ENCODE results near the gene TBX15. TPM values are rescaled to one million over a fixed set of nuclear protein-coding genes. Genes with fewer than 3 reads are reported as not detected.

The TBX15 gene
- total and polyA plus RNA-seq, 10 donors, result 0.06 to 0.32 (median 0.11) TPM; not detected in 4

DNA sequence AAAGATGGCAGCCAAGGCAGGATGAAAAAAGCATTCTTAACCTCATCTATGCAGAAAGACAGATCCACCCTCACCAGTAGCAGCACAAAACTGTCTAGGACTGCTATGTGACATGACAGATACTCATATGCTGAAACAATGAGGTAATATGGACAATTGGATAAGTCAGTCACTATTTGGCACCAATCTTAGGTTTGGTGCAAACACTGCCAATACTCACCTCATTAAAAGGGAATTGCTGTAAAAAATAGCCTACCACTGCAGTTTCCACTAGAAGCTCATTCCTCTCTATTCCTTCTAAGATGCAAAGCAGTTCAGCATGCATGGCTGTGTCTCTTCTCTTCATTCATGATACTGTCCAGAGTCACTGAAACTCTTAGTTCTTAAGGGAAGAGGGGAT lies 91.7 kb downstream of the TBX15 start:
- Histone ChIP-seq H3K4me1 (no peaks in the 10 kb centered on the region), H3K4me3 (no peak overlapping the region), H3K27me3 (replicated peaks in 1 of 7) (no peaks in the 10 kb centered on the region), H3K27ac (no peak overlapping the region), H3K36me3 (no peaks in the 10 kb centered on the region), H3K9me3 (peaks cover 0 to 3% (median 0%) of the 10 kb centered on the region in 8 donors)
- DNase-seq, result no peak
- no peak for TF ChIP-seq POLR2AphosphoS5 (IDR thresholded peaks at IDR 0.05)
- TF ChIP-seq POLR2A (IDR thresholded peaks at IDR 0.05), result no peak
- TF ChIP-seq, protein P1, sequence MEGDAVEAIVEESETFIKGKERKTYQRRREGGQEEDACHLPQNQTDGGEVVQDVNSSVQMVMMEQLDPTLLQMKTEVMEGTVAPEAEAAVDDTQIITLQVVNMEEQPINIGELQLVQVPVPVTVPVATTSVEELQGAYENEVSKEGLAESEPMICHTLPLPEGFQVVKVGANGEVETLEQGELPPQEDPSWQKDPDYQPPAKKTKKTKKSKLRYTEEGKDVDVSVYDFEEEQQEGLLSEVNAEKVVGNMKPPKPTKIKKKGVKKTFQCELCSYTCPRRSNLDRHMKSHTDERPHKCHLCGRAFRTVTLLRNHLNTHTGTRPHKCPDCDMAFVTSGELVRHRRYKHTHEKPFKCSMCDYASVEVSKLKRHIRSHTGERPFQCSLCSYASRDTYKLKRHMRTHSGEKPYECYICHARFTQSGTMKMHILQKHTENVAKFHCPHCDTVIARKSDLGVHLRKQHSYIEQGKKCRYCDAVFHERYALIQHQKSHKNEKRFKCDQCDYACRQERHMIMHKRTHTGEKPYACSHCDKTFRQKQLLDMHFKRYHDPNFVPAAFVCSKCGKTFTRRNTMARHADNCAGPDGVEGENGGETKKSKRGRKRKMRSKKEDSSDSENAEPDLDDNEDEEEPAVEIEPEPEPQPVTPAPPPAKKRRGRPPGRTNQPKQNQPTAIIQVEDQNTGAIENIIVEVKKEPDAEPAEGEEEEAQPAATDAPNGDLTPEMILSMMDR (IDR thresholded peaks at IDR 0.05 in 8 of 11, conservative IDR thresholded peaks at IDR 0.05 in 3 of 11), result no peak
- intact Hi-C loops (cut with DNase I; ENCODE audit: low total_unique reads), result no loop called here

DNA sequence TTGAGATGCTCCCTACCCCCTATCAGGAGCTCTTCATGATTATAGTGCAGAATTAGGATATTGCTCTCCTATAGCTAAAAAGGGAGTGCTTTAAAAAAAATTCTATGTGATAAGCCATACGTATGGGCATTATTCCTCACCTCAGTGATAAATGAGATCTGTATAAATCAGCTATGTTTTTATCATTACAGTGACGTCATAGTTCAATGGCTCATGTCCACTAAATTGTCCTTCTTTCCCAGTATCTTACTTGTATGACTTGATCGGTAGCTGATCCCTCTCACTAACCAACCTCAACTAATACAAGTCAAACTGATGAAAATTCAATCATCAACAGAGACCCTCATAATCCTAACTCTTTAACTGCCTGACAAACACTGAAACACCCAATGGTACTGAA lies 93.3 kb downstream of the TBX15 start:
- no peaks in the 10 kb centered on the region for H3K4me1 ChIP-seq
- DNase-seq, result no peak
- TF ChIP-seq, protein P1 (IDR thresholded peaks at IDR 0.05 in 8 of 11, conservative IDR thresholded peaks at IDR 0.05 in 3 of 11), result no peak
- TF ChIP-seq POLR2AphosphoS5 (IDR thresholded peaks at IDR 0.05), result no peak
- TF ChIP-seq POLR2A (IDR thresholded peaks at IDR 0.05), result no peak
- peaks cover 0 to 3% (median 0%) of the 10 kb centered on the region in 8 donors for H3K9me3 ChIP-seq
- H3K4me3 ChIP-seq, result no peak overlapping the region
- 79 to 92% (median 85%) methylated on average over 3 of the region's 3 CpGs for WGBS, 5 donors
- no peaks in the 10 kb centered on the region for H3K36me3 ChIP-seq
- no peak overlapping the region for H3K27ac ChIP-seq
- intact Hi-C loops (cut with DNase I; ENCODE audit: low total_unique reads), result no loop called here
- no peaks in the 10 kb centered on the region for H3K27me3 ChIP-seq (replicated peaks in 1 of 7)

DNA sequence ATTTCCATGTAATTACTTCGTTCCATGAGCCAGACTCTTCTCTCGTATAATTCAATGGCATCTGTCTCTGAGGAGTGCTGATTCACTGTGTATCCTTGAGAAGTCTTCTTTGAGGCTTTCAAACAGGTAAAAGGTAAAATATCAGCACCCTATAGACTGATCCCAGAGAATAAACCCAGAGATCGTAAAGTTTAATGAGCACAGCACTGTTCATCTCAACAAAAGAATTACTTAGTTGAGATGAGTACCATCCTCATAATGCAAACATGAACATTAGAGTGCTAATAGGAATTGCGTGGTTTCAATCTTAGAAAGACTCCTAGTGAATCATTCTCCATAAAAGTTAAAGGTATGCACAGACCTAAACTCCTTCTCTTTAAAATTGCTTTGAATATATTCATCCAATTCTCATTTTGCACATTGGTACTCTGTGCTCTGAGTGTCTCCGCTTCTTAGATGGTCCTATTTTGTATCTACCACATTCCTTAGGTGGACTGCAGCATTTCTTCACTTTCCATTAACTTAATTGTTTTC lies 97.2 kb downstream of the TBX15 start:
- H3K27me3 ChIP-seq (replicated peaks in 1 of 7), result no peaks in the 10 kb centered on the region
- intact Hi-C loops (cut with DNase I; ENCODE audit: low total_unique reads), result no loop called here
- no peak overlapping the region for H3K4me3 ChIP-seq
- H3K9me3 ChIP-seq, result no peaks in the 10 kb centered on the region
- H3K4me1 ChIP-seq, result no peaks in the 10 kb centered on the region
- H3K36me3 ChIP-seq, result no peaks in the 10 kb centered on the region
- no peak for TF ChIP-seq POLR2AphosphoS5 (IDR thresholded peaks at IDR 0.05)
- no peak for TF ChIP-seq POLR2A (IDR thresholded peaks at IDR 0.05)
- TF ChIP-seq, protein P1 (IDR thresholded peaks at IDR 0.05 in 8 of 11, conservative IDR thresholded peaks at IDR 0.05 in 3 of 11), result no peak
- 82 to 93% (median 87%) methylated on average over 5 of the region's 5 CpGs for WGBS, 5 donors
- no peak for DNase-seq
- H3K27ac ChIP-seq, result no peak overlapping the region

DNA sequence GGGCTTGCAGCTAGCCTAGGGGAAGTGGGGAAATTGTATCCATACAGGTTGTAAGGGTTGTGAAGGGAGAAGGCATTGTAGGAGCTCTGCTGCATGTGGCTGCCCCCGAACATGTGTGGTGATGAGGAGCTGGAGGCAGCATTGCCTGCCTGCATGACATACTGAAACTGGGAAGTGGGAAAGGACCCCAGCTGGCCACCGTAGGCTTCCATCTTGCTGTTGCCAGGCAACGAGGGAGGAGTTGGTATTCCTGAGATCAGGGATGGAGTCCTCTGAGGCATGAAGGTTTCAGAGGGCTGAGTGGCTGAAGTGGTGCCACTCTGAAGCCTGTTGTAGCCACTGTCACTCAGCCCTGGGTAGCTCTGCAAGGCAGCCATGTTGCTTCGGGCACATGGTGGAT lies 103.2 kb downstream of the TBX15 start:
- Histone ChIP-seq H3K36me3 (no peaks in the 10 kb centered on the region), H3K27me3 (replicated peaks in 1 of 7) (no peaks in the 10 kb centered on the region), H3K4me3 (no peak overlapping the region), H3K9me3 (peaks cover 0 to 3% (median 0%) of the 10 kb centered on the region in 8 donors), H3K27ac (no peak overlapping the region), H3K4me1 (no peaks in the 10 kb centered on the region)
- no peak for TF ChIP-seq POLR2A (IDR thresholded peaks at IDR 0.05)
- TF ChIP-seq POLR2AphosphoS5 (IDR thresholded peaks at IDR 0.05), result no peak
- TF ChIP-seq, protein P1 (IDR thresholded peaks at IDR 0.05 in 8 of 11, conservative IDR thresholded peaks at IDR 0.05 in 3 of 11), result no peak
- DNase-seq, result no peak
- WGBS, 5 donors, result 76 to 88% (median 80%) methylated on average over 4 of the region's 4 CpGs
- intact Hi-C loops (cut with DNase I; ENCODE audit: low total_unique reads), result no loop called here

All from spleen (tissue), 11 donors.